Middle frontal gyrus (tissue), 1 donor: ENCODE results near the gene TRNAU1AP.
"Not testable (repeated sequence)": the region's sequence is repeated elsewhere in the genome, so short reads cannot be mapped to it uniquely, and the experiment has no call there.

Experiments
- DNase-seq: peaks from one replicate; pipeline ENCODE4 v3.0.0-alpha.2; 2015; ENCODE audit warnings: low spot score; ENCODE audit errors: extremely low spot score

Gene TRNAU1AP

DNA sequence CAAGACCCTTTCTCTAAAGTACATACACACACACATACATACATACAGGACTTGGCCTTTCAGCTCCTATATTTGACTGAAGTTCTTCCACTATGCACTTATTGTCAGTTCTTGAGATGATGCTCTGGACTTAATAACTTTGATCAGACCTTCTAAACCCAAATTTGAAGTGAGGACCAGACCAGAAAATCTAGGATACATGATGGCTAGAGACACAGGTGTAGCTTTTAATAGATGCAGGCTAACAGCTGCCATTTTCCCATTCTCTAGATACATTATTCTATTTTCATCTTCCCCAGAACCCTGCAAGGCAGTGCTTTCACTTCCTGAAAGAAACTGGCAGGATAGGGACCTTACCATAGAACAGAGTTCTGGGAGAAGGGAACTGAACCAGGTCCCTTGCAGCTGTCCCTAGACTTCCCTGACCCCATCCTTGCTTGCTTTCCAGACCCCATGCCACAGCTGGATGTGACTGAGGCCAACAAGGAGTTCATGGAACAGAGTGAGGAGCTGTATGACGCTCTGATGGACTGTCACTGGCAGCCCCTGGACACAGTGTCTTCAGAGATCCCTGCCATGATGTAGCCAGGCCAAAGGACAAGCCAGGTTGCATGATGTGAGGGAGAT is 24.3 kb downstream of the TRNAU1AP start:
- no peak for DNase-seq

DNA sequence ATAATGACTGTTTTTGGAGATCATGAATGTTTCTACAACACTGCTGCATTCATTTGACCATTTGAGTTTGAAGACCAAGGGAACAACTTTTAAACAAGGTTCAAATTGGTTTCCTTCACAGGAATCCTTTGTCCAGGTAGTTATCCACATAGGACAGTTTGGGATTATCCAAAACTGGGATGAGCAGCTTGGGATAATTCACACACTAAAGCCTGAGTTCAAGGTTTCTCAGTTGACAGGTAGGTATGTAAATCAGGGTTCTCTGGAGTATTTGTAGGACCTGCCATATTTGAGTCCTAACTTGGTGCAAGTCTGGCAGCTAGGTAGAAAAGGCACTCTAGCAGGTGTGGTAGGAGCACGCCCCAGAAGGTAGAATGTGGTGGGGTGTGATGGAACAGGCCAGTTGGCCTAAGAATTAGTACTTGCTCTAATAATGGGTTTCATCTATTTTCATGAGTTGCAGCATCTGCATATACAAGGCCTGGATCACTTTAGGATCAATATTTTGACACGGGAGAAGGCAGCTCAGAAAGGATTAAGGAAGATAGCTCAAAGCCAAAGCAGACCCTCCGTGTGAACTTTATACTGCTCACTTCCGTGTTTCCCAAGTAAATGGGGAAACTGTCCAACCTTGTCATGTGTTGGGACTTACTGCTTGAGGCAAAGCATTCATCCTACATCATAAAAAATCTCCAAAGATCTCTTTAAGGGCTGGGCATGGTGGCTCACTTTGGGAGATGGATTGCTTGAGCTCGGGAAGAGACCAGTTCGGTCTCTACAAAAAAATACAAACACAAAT is 25.1 kb downstream of the TRNAU1AP start:
- DNase-seq: no peak

DNA sequence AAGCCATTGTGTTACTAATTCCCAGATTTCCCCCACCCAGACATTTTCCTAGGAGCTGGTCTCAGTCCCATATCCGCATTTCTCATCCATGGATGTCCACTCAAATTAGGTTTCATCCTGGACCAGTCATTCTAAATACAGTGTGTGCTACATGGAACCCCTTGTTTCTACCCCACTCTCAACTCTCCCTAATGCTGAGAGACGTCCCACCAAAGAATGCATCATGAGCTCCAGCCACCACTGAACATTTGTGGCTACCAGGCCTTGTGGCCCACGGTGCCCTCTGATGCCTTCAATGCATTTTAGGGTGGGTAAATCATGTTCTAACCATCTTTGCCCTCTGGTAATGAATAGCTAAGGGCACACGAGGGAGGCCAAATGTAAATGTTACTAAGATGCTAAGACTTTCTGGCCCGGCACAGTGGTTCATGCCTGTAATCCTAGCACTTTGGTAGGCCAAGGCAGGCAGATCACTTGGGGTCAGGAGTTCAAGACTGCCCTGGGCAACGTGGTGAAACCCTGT is 25.9 kb downstream of the TRNAU1AP start:
- DNase-seq: no peak

DNA sequence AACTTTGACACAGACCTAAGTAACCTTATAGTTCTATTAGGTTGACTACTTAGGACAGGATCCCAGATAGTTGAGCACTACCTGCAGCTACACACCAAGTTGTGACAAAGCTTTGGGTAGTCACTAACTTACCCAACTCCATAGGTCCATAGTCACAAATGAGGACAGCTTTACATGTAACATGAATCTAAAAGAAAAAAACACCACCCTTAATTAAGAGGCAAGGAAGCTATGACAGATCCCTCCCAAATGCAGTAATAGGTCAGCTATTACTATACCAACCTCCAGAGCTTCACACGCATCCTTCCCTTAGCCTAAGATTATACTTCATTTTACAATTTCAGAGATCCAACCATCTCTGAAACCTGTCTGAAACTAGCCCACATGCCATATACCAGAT is 26.5 kb downstream of the TRNAU1AP start:
- no peak for DNase-seq

DNA sequence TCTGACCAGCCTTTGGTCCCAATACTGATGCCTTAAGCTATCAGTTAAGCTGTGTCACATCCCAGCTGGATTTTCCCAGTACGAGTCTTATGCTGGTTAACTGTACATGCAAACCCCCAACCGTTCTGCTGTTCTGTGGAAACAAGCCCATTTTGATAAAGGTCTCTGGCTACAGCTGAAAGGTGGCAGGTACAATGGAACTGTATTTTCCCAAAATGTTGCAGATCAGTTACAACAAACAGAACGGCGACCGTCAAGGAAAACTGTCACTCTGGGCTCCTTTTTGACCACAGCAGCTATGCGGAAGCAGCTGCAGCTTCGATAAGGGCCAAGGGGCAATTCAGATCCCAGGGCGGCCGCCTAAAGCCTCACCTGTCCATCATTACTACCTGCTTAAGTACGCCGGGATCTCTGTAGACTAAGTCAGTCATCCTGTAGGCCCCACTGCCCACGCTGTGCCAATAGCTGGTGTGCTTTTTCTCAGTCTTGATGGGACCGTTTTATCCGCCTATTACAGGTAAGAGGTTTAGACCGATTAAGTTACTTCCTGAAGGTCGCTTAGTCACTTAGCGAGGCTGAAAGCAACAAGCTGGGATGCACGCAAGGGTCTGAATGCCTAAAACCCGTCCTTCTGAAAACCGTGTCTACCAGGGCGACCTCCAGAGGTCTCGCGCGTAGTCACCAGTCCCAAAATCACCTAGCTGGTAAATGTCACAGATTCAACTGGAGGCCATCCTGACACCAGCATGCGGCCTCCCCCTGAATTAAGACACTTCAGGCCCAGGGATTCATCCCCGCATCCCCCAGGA is 28.0 kb downstream of the TRNAU1AP start:
- peak; percentile 7 for DNase-seq

DNA sequence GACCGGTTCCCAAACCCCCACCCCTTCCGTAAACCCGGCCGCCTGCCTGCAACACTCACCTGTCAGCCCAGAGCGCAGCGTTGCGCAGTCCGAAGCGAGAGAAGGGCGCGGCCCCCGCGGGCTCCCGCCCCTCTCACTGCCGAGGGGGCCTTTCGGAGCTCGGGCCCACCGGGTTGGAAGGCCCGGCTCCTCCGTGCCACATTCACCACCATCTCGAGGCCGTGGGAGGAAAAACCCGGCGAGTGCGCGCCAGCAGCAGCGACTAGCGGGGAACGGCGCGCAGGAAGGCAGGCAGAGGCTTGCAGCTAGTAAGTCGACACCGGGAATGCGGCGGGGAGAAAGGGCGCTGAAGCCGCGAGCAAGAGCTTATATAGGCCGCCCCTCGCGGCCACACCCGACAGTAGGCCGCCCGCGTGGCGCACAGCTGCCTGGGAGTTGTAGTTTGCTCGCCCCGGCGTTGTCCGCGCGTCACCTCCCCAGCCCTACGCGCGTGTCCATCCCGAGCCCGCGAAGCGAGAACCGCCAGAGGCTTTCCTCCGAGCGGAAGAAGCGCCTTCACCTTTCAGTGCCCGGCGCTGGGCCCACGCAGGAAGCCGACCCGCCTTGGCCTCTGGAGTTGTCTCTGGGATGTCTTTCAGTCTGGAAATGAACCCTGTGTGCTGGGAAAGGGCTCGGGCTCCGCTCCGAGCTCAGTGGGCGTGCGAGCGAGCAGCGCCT is 28.8 kb downstream of the TRNAU1AP start:
- DNase-seq: peak; percentile 93

DNA sequence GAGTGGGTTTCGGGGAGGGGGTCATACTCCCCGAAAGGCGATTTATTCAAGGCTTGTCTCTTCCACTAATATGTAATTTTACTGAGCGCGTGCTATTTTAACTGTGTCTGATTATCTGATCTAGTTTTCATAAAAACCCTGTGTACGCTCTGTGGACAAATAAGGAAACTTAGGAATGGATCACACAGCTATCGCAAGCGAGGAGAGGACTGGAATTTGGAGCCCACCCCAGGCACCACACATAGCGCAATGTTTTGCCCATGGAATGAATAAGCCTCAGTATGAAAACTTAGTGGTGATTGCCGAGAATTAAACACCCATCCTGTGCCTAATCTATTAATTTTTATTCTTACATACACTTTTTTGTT is 29.3 kb downstream of the TRNAU1AP start:
- no peak for DNase-seq

DNA sequence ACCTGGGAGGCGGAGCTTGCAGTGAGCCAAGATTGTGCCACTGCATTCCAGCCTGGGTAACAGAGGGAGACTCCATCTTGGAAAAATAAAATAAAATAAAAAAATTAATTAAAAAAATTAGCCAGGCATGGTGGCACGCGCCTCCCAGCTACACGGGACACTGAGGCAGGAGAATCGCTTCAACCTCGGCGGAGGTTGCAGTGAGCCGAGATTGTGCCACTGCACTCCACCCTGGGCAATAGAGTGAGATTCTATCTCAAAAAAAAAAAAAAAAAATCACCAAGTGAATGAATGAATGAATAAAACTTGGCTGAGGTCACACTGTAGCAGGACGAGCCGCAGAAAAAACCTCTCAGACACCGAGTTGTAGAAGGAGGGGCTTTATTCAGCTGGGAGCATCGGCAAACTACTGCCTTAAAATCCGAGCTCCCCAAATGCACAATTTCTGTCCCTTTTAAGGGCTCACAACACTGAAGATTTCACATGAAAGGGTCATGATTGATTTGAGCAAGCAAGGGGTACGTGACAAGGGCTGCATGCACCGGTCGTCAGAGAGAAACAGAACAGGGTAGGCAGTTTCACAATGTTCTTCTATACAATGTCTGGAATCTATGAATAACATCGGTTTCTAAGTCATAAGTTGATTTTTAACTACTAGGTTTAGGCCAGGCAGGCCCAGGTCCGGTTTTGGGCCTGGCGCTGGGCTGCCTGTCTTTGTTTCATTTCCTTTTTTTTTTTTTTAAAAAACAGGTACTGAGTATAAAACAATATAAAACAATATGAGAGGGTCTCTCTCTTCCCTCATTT is 33.9 kb downstream of the TRNAU1AP start:
- not testable (repeated sequence) for DNase-seq

DNA sequence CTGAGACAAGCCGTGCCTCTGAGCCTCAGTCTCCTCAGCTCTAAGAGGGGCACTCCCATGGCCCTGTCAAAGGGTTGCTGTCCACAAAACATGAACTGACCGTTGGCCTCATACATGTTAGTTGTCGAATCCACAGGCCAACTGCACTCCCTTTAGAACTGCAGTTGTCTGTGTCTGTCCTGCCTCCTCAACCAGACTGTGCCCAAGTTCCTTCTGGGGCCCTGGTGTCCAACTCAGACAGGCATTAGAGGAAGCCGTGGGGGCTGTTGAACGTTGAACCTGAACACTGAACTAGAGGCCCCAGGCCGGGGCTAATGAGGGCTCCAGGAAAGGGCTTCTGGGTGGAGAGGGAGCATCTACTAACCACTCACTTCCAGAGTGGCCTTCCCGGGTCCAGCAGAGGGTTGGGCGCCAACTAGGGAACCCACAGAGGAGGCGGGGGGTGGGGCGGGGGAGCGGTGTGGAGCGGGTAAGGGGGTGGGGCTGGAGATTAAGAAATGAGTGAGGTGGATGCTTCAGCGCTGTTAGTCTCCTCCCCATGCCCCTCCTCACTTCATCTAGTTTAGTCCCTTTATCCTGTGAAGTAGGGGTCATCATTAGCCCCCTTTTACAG is 38.9 kb downstream of the TRNAU1AP start, which contains the start of gene RAB42:
Gene RAB42 (plus strand): TSS at position 558 of the 613 bp plus-strand sequence. CDS start 247 bp downstream, outside the sequence.
- no peak for DNase-seq

DNA sequence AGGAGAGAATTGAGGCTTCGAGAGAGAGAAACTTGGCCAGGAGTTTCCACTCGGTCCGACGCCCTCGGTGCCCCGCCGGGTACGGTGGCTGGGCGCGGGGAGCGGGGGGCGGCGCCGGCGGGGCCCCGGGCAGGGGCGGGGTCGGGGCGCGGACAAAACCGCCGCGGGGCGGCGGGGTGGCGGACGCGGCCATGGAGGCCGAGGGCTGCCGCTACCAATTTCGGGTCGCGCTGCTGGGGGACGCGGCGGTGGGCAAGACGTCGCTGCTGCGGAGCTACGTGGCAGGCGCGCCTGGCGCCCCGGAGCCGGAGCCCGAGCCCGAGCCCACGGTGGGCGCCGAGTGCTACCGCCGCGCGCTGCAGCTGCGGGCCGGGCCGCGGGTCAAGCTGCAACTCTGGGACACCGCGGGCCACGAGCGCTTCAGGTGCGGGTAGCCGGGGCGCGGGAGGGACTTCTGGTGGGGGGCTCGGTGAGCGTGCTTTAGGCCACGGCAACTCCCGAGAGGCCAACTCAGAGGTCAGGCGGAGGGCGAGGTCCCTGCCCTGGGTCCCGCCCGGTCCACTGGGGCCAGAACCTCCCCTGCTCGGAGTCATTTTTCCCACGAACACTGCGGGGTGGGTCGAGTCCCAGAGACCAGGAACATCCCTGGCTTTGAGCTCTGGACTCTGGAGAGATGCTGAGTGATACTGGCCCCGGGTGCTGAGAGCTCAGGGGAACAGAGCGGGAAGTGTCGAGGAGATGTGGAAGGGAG is 39.6 kb downstream of the TRNAU1AP start:
- DNase-seq: no peak

DNA sequence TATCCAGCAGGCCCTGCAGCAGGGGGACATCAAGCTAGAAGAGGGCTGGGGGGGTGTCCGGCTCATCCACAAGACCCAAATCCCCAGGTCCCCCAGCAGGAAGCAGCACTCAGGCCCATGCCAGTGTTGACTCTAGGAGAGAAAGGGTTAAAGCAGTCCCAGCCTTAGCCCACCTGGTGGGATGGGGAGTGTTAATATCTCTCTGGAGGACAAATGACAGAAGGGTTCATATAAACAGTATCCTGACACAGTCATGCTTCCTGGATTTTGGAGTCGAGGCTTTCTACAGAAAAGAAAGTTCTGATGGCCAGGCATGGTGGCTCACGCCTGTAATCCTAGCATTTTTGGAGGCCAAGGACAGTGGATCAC is 41.1 kb downstream of the TRNAU1AP start:
- DNase-seq: not testable (repeated sequence)

DNA sequence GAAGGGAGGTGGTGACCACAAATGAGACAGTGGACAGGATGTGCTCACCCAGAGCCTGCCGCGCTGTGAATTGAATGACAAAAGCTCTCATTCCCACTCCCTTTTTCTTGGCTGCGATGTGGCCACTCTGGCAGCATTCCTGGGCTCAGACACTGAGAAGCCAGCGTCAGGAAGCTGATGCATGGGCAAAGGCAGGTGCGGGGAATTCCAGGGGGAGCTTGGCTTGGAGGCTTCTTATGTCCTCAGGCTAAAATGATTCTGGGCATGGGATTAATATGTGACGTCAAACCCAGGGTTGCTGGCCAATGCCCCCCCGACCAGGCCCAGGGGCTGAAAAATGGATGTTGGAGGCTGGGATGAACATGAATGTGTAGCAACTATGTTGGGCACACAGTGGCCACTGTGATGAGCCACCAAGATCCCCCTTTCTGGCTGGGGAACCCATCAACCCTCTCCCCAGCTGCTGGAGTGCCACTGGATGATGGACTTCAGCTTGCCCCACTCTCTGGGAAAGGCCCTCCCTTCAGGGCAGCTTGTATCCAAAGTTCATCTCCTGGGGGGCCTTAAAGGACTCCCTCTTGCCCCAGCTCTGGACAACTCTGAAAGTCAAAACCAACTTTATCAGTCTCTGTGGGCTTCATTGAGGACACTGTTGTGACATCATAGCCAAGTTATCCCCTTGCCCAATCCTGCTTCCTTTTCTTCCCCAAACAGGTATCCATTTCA is 42.0 kb downstream of the TRNAU1AP start:
- DNase-seq: not testable (repeated sequence)

DNA sequence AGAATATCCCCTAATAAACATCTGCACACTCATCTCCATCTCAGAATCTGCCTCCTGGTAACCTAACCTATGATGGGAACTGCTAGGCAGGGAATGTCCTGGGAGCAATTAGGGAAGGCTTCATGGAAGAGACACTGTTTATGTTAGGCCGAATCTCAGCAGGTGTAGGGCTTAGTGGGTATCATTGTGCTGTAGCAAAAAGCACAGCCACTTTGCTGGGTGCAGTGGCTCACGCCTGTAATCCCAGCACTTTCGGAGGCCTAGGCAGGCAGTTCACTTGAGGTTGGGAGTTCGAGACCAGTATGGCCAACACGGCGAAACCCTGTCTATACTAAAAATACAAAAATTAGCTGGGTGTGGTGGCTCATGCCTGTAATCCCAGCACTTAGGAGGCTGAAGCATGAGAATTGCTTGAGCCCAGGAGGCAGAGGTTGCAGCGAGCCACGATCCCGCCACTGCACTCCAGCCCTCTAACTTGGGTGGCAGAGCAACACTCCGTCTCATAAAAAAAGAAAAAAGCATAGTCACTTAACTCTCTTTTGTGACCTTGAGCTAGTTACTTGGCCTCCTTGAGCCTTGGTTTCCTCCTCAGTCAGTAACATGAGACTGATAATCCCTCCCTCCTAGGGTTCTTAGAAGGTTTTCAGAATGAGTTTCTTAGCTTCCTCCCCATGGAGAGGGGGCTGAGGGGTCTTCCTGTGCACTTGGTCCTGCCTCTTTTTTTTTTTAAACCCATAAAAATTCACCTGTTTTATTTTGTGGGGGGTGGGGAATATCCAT is 42.7 kb downstream of the TRNAU1AP start:
- DNase-seq: no peak

DNA sequence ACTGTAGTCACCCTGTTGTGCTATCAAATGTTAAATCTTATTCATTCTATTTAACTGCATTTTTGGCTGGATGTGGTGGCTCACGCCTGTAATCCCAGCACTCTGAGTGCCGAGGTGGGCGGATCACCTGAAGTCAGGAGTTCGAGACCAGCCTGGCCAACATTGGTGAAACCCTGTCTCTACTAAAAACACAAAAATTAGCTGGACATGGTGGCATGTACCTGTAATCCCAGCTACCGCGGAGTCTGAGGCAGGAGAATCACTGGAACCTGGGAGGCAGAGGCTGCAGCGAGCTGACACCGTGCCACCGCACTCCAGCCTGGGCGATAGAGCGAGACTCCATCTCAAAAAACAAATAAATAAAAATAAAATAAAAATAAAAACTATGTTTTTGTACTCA is 43.4 kb downstream of the TRNAU1AP start:
- DNase-seq: not testable (repeated sequence)

DNA sequence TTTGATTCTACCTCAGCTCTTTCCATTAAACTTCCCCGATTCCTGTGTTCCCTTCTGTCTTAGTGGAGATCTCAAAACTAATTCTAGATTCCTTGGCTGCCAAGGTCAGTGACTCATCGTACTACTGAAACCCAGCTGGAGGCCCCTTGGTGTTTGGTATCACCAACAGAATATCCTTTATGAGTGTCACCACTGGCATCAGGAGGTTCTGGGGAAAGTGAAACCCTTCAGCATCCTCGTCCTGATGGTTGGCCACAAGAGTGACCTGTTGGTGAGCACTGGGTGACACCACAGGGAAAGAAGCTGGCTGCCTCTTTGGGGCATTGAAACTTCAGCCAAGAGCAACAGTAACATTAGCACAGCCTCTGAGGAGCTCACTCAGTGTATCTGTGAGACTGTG is 48.8 kb downstream of the TRNAU1AP start:
- DNase-seq: no peak

DNA sequence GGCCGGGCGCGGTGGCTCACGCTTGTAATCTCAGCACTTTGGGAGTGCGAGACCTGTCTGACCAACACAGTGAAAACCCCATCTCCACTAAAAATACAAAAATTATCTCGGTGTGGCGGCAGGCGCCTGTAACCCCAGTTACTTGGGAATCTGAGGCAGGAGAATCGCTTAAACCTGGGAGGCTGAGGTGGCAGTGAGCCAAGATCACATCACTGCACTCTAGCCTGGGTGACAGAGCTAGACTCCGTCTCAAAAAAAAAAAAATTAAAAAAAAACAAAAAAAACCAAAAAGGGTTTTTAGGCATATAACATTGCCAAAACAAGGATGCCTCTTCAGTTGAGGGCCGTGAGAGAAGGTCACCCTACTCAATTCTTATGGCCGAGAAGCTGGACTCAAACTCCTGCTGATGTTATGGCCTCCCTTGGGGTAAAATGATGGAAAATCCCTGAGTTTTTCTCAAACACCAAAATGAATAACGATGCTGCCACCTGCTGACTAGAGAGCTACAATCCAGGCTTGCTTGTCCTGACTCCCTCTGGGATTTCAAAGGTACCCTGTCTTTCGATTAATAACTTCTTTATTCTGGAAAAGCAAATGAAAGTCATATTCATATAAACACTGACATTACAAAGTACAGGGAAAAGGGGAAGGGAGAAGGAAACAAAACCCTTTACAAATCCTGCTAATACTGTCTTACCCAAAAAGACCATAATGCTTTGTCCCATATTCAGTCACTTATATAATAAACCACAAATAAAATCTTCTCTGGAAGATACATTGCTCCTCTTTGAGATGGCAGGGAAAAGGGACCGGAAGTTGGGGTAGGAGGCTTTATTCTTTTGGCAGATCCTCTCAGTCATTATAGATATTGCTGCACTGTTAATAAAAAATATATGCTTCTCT is 49.9 kb downstream of the TRNAU1AP start:
- DNase-seq: peak; percentile 65

DNA sequence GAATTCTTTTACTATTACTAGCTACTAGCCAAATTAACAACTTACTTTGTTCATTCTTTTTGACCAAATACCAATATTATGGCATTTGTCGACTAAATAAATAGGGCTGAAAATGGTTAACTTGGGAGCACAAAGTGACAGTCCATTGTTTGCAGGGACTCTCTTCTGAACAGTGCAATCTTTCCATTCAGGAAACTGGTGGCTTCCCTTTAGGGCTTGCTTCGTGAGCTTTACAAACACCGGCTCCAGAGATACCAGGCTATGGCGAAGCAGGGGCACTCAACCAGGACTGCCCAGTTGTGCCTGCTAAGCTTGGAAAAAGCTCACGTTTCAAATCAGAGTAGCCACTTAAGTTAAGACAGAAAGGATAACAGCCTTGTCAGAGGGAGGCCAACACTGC is 51.5 kb downstream of the TRNAU1AP start:
- no peak for DNase-seq
